ENCODE measurements around the gene ARHGEF17. TPM values are rescaled to one million over a fixed set of nuclear protein-coding genes. Genes with fewer than 3 reads are reported as not detected.

Gene ARHGEF17
- polyA plus RNA-seq, 1 donor (not counting 4 experiments of a cell fraction or from before 2014, with no cell fraction given) = 5.1 TPM

DNA sequence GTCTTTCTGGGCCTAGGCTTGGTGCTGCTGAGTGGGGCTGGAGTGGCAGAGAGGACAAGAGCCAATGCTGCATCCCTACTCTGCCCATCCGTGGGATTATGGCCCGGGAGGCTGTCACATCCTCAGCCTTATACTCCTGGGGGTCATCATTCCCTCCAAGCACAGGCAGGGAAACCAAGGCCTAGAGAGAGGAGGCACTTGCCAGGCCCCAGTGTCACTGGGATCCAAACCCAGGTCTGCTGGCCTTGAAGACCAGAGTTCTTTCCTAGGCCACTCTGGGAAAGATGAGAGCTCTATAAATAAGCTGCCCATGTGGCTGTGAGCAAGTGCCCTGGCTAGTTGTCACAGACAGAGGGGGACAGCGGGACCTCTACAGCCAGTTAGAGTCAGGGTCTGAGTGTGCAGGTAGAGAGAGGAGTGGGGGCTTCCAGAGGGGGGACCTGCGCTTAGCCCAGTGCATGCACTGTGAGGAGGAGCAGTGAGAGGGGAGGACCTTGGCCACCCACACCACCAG, 72.9 kb downstream of the ARHGEF17 start:
- Histone ChIP-seq H3K27me3 (ENCODE audit: control insufficient read depth, extremely low read depth, insufficient read depth, low read length) (no peaks in the 10 kb centered on the region), H4K20me1 (ENCODE audit: control insufficient read depth, extremely low read depth, insufficient read depth, low read length) (peaks cover 14% of the 10 kb centered on the region), H3K4me3 (ENCODE audit: control insufficient read depth in 2 of 3, extremely low read depth in 1 of 3, insufficient read depth in 2 of 3, low read depth in 1 of 3, low read length in 3 of 3) (no peak overlapping the region), H3K4me1 (ENCODE audit: control insufficient read depth, extremely low read depth, insufficient read depth, low read length) (peaks cover 36% of the 10 kb centered on the region), H2AFZ (ENCODE audit: control insufficient read depth, low read length) (no peak overlapping the region), H3K9me1 (ENCODE audit: control insufficient read depth, extremely low read depth, insufficient read depth, low read length) (peaks cover 8% of the 10 kb centered on the region), H3K36me3 (ENCODE audit: control insufficient read depth in 2 of 2, extremely low read depth in 1 of 2, insufficient read depth in 2 of 2, low read length in 2 of 2) (peaks cover 1 to 6% of the 10 kb centered on the region in 2 experiments), H3K79me2 (ENCODE audit: control insufficient read depth, insufficient read depth, low read length) (peaks cover 90% of the 10 kb centered on the region), H3K27ac (ENCODE audit: control insufficient read depth, insufficient read depth, low read length) (no peak overlapping the region), H3K9ac (ENCODE audit: control insufficient read depth, extremely low read depth, insufficient read depth, low read length) (no peak overlapping the region), H3K9me3 (ENCODE audit: control insufficient read depth, low read depth, low read length) (no peaks in the 10 kb centered on the region), H3K4me2 (ENCODE audit: control insufficient read depth, extremely low read depth, insufficient read depth, low read depth, low read length) (no peak overlapping the region)
- no peak for TF ChIP-seq EZH2 (IDR thresholded peaks at IDR 0.05; ENCODE audit: low read length)
- DNase-seq (ENCODE audit: low read depth, low spot score) = no peak
- FAIRE-seq = no peak
- dilution Hi-C loops (cut with MboI; ENCODE audit: extremely low pct_ligation_motif_present, low sequenced_read_pairs) = no loop called here

- H3K4me2 ChIP-seq (ENCODE audit: control insufficient read depth, extremely low read depth, insufficient read depth, low read depth, low read length) = no peak overlapping the region
- no peak overlapping the region for H3K4me3 ChIP-seq (ENCODE audit: control insufficient read depth in 2 of 3, extremely low read depth in 1 of 3, insufficient read depth in 2 of 3, low read depth in 1 of 3, low read length in 3 of 3)
- peaks cover 14% of the 10 kb centered on the region for H4K20me1 ChIP-seq (ENCODE audit: control insufficient read depth, extremely low read depth, insufficient read depth, low read length)
- peaks cover 41% of the 10 kb centered on the region for H3K4me1 ChIP-seq (ENCODE audit: control insufficient read depth, extremely low read depth, insufficient read depth, low read length)
- H3K36me3 ChIP-seq (ENCODE audit: control insufficient read depth in 2 of 2, extremely low read depth in 1 of 2, insufficient read depth in 2 of 2, low read length in 2 of 2) = peaks cover 1 to 6% of the 10 kb centered on the region in 2 experiments
- TF ChIP-seq EZH2 (IDR thresholded peaks at IDR 0.05; ENCODE audit: low read length) = no peak
- TF ChIP-seq, protein P1, sequence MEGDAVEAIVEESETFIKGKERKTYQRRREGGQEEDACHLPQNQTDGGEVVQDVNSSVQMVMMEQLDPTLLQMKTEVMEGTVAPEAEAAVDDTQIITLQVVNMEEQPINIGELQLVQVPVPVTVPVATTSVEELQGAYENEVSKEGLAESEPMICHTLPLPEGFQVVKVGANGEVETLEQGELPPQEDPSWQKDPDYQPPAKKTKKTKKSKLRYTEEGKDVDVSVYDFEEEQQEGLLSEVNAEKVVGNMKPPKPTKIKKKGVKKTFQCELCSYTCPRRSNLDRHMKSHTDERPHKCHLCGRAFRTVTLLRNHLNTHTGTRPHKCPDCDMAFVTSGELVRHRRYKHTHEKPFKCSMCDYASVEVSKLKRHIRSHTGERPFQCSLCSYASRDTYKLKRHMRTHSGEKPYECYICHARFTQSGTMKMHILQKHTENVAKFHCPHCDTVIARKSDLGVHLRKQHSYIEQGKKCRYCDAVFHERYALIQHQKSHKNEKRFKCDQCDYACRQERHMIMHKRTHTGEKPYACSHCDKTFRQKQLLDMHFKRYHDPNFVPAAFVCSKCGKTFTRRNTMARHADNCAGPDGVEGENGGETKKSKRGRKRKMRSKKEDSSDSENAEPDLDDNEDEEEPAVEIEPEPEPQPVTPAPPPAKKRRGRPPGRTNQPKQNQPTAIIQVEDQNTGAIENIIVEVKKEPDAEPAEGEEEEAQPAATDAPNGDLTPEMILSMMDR (optimal IDR thresholded peaks at IDR 0.05 in 1 of 3, IDR thresholded peaks at IDR 0.05 in 1 of 3, conservative IDR thresholded peaks at IDR 0.05 in 1 of 3; ENCODE audit: extremely low read depth in 1 of 3, insufficient read depth in 2 of 3, low read length in 3 of 3) = no peak
- peaks cover 11% of the 10 kb centered on the region for H3K9me1 ChIP-seq (ENCODE audit: control insufficient read depth, extremely low read depth, insufficient read depth, low read length)
- peaks cover 95% of the 10 kb centered on the region for H3K79me2 ChIP-seq (ENCODE audit: control insufficient read depth, insufficient read depth, low read length)
- H3K27me3 ChIP-seq (ENCODE audit: control insufficient read depth, extremely low read depth, insufficient read depth, low read length) = no peaks in the 10 kb centered on the region
- dilution Hi-C loops (cut with MboI; ENCODE audit: extremely low pct_ligation_motif_present, low sequenced_read_pairs) = no loop called here
- DNase-seq (ENCODE audit: low read depth, low spot score) = no peak
- H2AFZ ChIP-seq (ENCODE audit: control insufficient read depth, low read length) = no peak overlapping the region
- H3K27ac ChIP-seq (ENCODE audit: control insufficient read depth, insufficient read depth, low read length) = no peak overlapping the region
- H3K9ac ChIP-seq (ENCODE audit: control insufficient read depth, extremely low read depth, insufficient read depth, low read length) = no peak overlapping the region
- no peak for FAIRE-seq
- H3K9me3 ChIP-seq (ENCODE audit: control insufficient read depth, low read depth, low read length) = no peaks in the 10 kb centered on the region
Measured at GRCh38 chr11:73381589-73381988, 73.5 kb downstream of the ARHGEF17 start.

GRCh38 chr11:73382183-73382582, 74.1 kb downstream of the ARHGEF17 start:
- no peak overlapping the region for H3K9ac ChIP-seq (ENCODE audit: control insufficient read depth, extremely low read depth, insufficient read depth, low read length)
- H4K20me1 ChIP-seq (ENCODE audit: control insufficient read depth, extremely low read depth, insufficient read depth, low read length) = peaks cover 14% of the 10 kb centered on the region
- H3K9me3 ChIP-seq (ENCODE audit: control insufficient read depth, low read depth, low read length) = no peaks in the 10 kb centered on the region
- H3K9me1 ChIP-seq (ENCODE audit: control insufficient read depth, extremely low read depth, insufficient read depth, low read length) = peaks cover 12% of the 10 kb centered on the region
- FAIRE-seq (no peak), DNase-seq (ENCODE audit: low read depth, low spot score) (no peak)
- H2AFZ ChIP-seq (ENCODE audit: control insufficient read depth, low read length) = no peak overlapping the region
- H3K27ac ChIP-seq (ENCODE audit: control insufficient read depth, insufficient read depth, low read length) = no peak overlapping the region
- peaks cover 94% of the 10 kb centered on the region for H3K79me2 ChIP-seq (ENCODE audit: control insufficient read depth, insufficient read depth, low read length)
- no peak for TF ChIP-seq EZH2 (IDR thresholded peaks at IDR 0.05; ENCODE audit: low read length)
- TF ChIP-seq, protein P1 (optimal IDR thresholded peaks at IDR 0.05 in 1 of 3, IDR thresholded peaks at IDR 0.05 in 1 of 3, conservative IDR thresholded peaks at IDR 0.05 in 1 of 3; ENCODE audit: extremely low read depth in 1 of 3, insufficient read depth in 2 of 3, low read length in 3 of 3) = no peak
- H3K27me3 ChIP-seq (ENCODE audit: control insufficient read depth, extremely low read depth, insufficient read depth, low read length) = no peaks in the 10 kb centered on the region
- H3K4me1 ChIP-seq (ENCODE audit: control insufficient read depth, extremely low read depth, insufficient read depth, low read length) = peaks cover 47% of the 10 kb centered on the region
- no peak overlapping the region for H3K4me2 ChIP-seq (ENCODE audit: control insufficient read depth, extremely low read depth, insufficient read depth, low read depth, low read length)
- dilution Hi-C loops (cut with MboI; ENCODE audit: extremely low pct_ligation_motif_present, low sequenced_read_pairs) = no loop called here
- H3K4me3 ChIP-seq (ENCODE audit: control insufficient read depth in 2 of 3, extremely low read depth in 1 of 3, insufficient read depth in 2 of 3, low read depth in 1 of 3, low read length in 3 of 3) = no peak overlapping the region
- H3K36me3 ChIP-seq (ENCODE audit: control insufficient read depth in 2 of 2, extremely low read depth in 1 of 2, insufficient read depth in 2 of 2, low read length in 2 of 2) = peaks cover 1 to 6% of the 10 kb centered on the region in 2 experiments

All from keratinocyte (primary cell).